NCI-H128 (cell line): ENCODE measurements around the gene GRP.
A peak's percentile ranks its signal among the peaks of the same experiment; 100 is the strongest.

ENCODE experiments used
- DNase-seq: peaks from one replicate; lab custom pipeline; 2025; ENCODE audit not compliant: unreplicated experiment; lab: John Stamatoyannopoulos, UW

GRP gene

DNA sequence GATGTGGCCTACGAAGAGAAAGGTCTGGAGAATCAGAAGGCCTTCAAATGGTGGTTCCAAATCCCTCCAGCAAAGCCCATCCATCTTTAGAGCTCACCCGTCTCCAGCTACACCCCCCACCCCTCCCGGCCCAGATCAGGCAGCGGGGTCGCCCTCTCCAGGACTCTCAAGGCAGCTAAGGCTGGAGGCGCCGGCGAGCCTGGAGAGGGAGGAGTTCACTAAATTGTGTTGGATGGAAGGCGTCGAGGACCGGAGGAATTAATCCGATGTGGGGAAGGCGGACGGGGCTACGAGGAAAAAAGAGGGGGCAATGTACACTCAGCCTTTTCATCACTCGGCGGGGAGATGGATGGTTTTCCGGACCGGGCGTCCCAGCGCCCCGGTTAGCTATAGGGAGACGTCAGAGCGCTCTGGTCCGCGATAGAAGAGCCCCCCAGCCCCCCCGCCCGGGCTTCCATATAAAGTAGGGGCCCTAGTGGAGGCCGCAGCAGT is at the start of gene GRP:
TSS of gene GRP (plus strand) at position 487 of the 492 bp plus-strand sequence. CDS start 108 bp downstream, outside the sequence.
- DNase-seq, result peak; percentile 67

DNA sequence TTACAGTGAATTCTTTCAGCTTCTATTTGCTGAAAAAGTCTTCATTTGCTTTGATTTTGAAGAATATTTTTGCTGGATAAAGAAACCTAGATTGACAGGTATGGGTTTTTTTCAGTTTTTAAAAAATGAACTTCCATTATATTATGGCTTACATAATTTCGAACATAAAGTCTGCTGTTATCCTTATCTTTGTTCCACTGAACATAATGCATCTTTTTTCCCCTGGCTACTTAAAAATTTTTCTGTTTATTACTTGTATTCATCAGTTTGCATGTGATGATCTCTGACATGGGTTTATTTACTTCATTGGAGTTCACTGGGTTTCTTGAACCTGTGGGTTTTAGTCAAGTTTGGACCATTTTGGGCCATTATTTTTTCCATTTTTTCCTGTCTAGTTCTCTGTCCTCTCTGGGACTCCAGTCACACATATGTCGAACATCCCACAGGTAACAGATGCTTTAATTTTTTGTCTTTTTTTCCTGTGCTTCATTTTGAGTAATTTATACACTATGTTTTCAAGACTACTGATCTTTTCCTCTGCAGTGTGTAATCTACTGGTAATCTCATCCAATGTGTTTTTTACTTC is 47.2 kb upstream of the GRP start:
- DNase-seq, result no peak

DNA sequence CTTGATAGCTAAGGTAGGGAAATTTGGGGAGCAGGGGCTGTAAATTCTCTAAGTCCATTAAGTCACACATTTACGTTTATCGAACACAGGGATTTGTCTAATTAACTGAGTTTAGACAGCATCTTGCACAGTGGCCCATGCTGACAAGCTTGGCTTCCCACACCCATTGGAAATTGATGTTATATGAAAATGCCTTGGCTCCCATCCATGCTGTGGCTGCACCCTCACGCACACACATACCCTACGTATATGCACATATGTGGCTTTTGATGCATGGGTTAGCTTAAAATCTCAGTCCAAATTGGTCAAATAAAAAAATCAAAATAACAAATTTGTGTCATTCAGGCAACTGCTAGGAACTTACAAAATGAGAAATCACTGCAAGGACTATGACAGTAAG is 42.5 kb upstream of the GRP start:
- no peak for DNase-seq

- DNase-seq, result no peak
These were observed 39.7 kb upstream of the GRP start for GRCh38 chr18:59180150-59180845.

DNA sequence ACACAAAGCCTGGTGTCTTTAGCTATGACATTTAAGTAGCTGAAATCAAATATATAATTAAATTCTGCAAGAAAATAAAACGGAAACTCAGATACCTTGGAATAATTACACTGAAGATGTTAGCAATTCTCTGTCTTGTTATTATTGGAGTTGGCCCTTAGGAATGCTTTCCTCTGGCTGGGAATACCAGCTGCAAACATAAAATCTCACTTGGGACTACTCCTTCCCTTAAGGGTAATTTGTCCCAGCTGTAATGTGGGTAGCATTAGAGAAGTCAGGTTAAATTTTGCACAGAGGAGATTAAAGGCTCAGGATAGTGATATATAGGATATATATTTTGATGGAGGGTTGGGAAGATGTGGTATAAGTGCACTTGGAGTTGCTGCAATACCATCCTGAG is 37.3 kb upstream of the GRP start:
- no peak for DNase-seq

DNA sequence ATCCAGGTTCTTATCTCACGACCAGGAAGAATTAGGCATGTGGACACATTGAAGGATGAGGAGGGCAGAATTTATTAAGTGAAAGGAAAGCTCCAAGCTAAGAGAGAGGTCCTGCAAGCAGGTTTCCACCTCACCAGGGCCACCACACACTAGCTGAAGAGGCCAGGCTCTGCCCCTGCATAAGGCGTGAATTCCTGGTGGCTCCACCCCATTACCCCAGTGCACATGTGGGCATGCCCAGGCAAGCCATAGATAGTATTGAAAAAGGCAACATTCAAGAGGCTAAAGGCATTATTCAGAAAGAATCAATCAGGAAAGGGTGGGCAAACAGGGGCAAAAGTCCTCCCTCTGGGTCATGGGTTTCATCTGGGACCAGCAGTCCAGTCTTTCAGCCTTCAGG is 30.9 kb upstream of the GRP start:
- no peak for DNase-seq

DNA sequence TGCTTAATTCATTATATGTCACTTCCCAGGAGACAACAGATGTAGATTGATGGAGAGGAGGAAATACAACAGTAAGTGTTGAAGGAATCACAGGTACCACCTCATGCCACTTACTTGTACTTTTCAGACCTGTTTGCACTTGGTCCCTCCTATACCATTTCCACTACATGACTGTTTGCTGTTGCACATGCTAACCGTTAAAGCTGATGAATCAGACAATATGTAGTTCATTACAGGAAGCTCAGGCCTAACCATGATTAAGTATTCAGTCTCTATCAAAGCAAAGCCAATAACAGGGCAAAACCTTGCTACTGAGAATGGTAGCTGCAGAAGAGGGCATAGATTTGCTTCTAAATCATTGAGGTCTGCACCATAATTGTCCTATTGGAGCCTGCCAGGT is 30.2 kb upstream of the GRP start:
- no peak for DNase-seq

DNA sequence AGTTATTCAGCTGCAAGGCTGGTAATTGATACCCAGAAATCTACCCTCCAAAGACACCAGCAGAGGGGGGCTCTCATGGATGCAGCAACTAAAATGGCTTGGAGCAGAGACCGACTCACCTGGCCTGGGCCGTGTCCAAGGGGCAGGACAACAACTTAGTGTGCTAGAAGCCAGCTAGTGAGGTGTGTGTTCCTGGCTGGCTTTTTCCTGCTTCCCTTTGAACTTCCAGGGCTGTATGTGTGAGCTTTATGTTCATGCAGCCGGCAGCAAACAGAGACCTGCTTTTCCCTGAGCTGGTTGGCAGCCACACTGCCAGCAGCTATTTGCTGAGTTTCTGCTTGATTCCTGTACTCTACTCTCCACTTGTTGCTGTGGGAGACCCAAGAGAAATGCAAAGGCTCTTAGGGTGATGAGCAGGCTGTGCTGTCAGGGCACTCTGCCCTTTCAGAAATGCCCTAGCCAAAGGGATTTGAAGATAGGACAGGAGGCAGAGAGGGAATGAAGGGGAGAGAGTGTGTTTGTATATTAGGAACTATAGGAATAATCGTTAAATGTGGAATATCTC is 23.7 kb upstream of the GRP start:
- no peak for DNase-seq

DNA sequence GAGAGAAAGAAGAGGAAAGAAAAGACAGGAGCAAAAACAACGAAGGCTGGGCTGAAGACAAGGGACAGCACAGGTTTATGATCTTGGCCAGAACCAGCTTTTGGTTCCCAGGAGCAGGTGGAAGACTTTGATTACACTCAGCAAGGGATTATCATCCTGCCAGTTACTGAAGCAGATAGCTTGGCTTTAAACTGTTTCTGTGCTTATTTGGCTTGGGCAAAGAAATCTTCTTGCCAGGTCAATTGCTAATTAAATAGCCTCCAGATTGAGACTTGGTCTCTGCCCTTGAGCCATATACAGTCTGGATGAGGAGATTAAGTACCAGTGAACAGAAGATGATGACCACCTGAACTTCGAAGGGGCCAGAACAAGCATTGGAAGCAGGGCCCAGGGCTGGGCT is 22.3 kb upstream of the GRP start:
- no peak for DNase-seq

DNA sequence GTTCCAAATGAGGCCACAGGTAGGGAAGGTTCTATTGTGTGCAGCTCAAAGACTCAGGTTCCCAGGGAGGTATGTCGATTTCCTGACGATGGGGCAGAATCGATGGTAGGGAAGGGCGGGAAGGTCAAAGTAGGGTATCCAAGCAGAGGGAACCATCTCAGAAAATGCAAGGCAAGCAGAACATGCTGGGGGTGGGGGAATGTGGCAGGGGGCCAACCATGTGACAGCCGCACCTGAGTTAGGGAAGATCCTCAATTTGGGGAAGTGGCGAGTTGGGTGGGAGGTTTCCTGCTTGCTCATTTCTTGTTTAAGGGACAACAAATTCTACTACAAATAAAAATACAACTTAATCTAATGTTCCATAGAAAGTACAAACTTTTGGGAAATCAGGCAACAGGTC is 21.7 kb upstream of the GRP start:
- DNase-seq, result no peak

GRCh38 chr18:59200787-59201186 is 19.2 kb upstream of the GRP start:
- DNase-seq, result no peak

- DNase-seq, result no peak
These were observed 17.6 kb upstream of the GRP start for GRCh38 chr18:59202258-59202820.

GRCh38 chr18:59207506-59207905 is 12.5 kb upstream of the GRP start:
- DNase-seq, result no peak

- DNase-seq, result no peak
These were observed 11.3 kb upstream of the GRP start for GRCh38 chr18:59208602-59209125.

DNA sequence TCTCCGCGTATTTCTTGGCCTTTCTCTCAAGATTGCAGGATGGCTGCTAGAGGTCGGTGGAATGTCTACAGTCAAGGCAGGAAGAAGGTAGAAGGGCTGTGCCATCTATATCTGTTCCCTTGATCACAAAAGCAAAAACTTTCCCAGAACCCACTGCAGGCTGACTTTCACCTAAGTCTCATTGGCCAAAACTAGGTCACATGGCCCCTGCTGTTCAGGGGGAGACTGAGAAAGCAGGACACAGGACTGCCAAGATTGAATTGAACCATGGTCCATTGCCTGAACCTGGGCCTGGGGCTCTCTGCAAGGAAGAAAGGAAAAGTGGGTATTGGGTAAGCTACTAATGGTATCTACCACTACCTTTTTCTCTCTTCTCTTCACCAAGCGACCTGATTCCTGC is 9.7 kb upstream of the GRP start:
- no peak for DNase-seq

DNA sequence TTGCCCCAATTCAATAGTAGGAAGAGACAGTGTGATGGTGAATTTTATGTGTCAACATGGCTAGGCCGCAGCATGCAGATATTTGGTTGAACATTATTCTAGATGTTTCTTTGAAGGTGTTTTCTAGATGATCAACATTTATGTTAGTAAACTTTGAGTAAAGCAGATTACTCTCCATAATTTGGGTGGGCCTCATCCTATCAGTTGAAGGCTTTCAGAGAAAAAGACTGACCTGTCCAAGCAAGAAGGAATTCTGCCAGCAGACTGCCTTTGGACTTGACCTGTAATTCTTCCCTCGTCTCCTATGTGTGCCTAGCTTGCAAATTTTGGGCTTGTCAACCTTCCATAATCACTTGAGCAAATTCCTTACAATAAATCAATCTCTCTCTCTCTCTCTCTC is 8.3 kb upstream of the GRP start:
- DNase-seq, result no peak

- DNase-seq, result no peak
These were observed 1.9 kb upstream of the GRP start for GRCh38 chr18:59218018-59218417.

GRCh38 chr18:59220164-59220783 is 316 bp downstream of the GRP start:
- no peak for DNase-seq

DNA sequence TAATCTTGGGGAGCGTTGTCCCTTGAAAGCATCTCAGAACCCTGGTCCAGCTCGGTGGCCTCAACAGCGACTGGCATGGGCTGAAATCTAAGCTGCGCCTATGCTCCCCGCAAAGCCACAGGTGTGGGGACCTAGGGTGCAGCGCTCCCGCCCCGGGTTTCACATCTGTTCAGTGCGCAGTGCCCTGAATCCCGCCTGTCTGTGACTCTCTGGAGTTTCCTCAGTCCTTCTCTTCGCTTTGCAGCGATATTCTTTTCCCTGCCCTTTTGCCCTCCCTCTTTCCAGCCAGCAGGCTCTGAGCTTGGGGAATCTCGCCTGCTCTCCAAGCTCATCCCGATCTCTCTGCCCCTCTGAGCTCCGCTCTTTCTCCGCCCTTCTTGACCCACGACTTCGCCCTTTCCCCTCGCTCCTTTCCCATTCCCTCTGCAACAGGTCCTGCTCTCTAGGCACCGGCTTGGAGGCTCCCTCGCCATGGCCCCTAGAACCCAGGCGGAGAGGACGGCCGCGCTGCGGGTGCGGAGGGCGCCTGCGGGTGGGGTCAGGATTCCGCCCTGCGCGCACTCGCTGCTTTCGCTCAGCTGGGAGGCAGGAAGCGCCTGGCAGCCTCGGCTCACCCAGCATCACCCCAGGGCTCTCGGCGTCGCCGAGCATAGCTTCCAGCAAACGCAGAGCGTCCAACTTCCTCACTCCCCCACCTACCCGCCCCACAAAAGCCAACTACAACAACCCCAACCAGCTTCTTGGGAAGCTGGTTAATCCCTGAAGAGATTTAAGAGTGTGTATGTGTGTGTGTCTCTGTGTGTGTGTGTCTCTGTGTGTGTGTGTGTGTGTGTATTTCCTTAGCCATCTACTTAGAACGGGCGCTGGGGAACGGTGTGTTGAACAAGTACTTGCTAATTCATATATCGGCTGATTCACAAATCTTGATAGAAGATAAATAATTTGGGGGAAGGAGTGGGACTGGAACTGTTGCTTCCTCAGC is 1.1 kb downstream of the GRP start:
- DNase-seq, result no peak

DNA sequence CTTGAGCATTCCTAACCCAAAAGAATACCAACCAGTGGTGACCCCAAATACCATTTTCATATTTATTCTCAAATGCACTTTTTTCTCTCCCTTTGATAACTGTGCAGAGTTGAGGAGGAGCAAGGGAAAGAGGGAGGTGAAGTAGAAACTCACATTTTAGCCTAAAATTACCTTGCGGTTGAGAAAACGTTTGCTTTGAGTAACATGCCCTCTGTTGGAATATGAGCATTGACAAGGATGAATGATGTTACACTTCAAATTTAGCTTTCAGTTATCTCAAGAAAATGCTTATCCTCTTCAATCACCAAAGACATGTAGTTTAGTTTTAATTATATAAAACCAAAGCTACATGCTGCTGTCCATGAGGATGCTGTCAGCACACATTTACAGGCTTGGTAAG is 2.4 kb downstream of the GRP start:
- DNase-seq, result no peak
